Naive thymus-derived CD4-positive, alpha-beta T cell (primary cell): ENCODE results near the gene GATA1. TPM values are rescaled to one million over a fixed set of nuclear protein-coding genes. Genes with fewer than 3 reads are reported as not detected.

Experiments used
- ATAC-seq: fragments of 150-1000 bp; cut with Tn5 transposase; 2 replicates; pipeline ENCODE4 v1.10.0; 2021; ENCODE audit warnings: mild to moderate bottlenecking, moderate library complexity
- CTCF ChIA-PET: fragments of 350-600 bp; sonication (Branson Sonifier 250); formaldehyde crosslinking; loops from one replicate; lab custom pipeline; 2021; ENCODE audit warnings: antibody characterized with exemption; lab: Charles Lee
- POLR2A ChIA-PET: fragments of 350-600 bp; sonication (Branson Sonifier 250); formaldehyde crosslinking; loops from one replicate; lab custom pipeline; 2021; ENCODE audit warnings: antibody characterized with exemption, inconsistent platforms; lab: Charles Lee
- DNase-seq, 9 donors: peaks; one replicate each; pipeline versions ENCODE4 v3.0.0 to v3.0.0-alpha.2; 2020 to 2022; ENCODE audit warnings: mixed read lengths in 1 of 9
- H3K27ac ChIP-seq: one replicate; pipeline ENCODE4 v1.7.0; 2013; ENCODE audit warnings: mild to moderate bottlenecking, low read depth, low read length, moderate library complexity
- H3K27me3 ChIP-seq, 2 donors: one replicate each; pipeline ENCODE4 v1.7.0; 2013; ENCODE audit warnings: low read length in 2 of 2, mild to moderate bottlenecking in 2 of 2, moderate library complexity in 2 of 2; ENCODE audit not compliant: control insufficient read depth in 2 of 2, insufficient read depth in 2 of 2
- H3K36me3 ChIP-seq, 3 experiments: 1 replicate in 2 of 3; 2 replicates in 1 of 3; pipeline ENCODE4 v1.7.0; 2013; ENCODE audit warnings: low read length in 3 of 3, mild to moderate bottlenecking in 3 of 3, moderate library complexity in 1 of 3; ENCODE audit not compliant: insufficient read depth in 3 of 3, control insufficient read depth in 2 of 3
- H3K4me1 ChIP-seq, 2 donors: one replicate each; pipeline ENCODE4 v1.7.0; 2013; ENCODE audit warnings: low read length in 2 of 2, mild to moderate bottlenecking in 2 of 2, moderate library complexity in 1 of 2; ENCODE audit not compliant: control insufficient read depth in 2 of 2, insufficient read depth in 2 of 2
- H3K4me3 ChIP-seq: 2 replicates; pipeline ENCODE4 v1.7.0; 2013; ENCODE audit warnings: mild to moderate bottlenecking, low read length
- H3K9me3 ChIP-seq, 3 experiments: 1 replicate in 2 of 3; 2 replicates in 1 of 3; pipeline ENCODE4 v1.7.0; 2013; ENCODE audit warnings: low read length in 3 of 3; ENCODE audit not compliant: control insufficient read depth in 2 of 3
- H3K27ac Mint-ChIP-seq, 9 donors: one replicate each; pipeline ENCODE4 v1.8.0; 2020 to 2022; ENCODE audit warnings: mixed read lengths in 9 of 9, mild to moderate bottlenecking in 8 of 9, moderate library complexity in 5 of 9, inconsistent platforms in 2 of 9
- H3K27me3 Mint-ChIP-seq, 5 donors: one replicate each; pipeline ENCODE4 v1.8.0; 2021 to 2022; ENCODE audit warnings: mixed read lengths in 5 of 5, mild to moderate bottlenecking in 1 of 5
- H3K36me3 Mint-ChIP-seq, 5 donors: one replicate each; pipeline ENCODE4 v1.8.0; 2020 to 2022; ENCODE audit warnings: mixed read lengths in 5 of 5, mild to moderate bottlenecking in 3 of 5, inconsistent platforms in 1 of 5
- H3K4me1 Mint-ChIP-seq, 7 donors: one replicate each; pipeline ENCODE4 v1.8.0; 2020 to 2022; ENCODE audit warnings: mixed read lengths in 7 of 7, mild to moderate bottlenecking in 3 of 7, inconsistent platforms in 1 of 7
- H3K4me3 Mint-ChIP-seq, 10 donors: one replicate each; pipeline ENCODE4 v1.8.0; 2020 to 2022; ENCODE audit warnings: mild to moderate bottlenecking in 10 of 10, mixed read lengths in 10 of 10, moderate library complexity in 6 of 10, inconsistent platforms in 2 of 10
- H3K9me3 Mint-ChIP-seq, 11 donors: one replicate each; pipeline ENCODE4 v1.8.0; 2020 to 2022; ENCODE audit warnings: mixed read lengths in 11 of 11, mild to moderate bottlenecking in 4 of 11, inconsistent platforms in 1 of 11, moderate library complexity in 1 of 11
- intact Hi-C, 2 donors: fragments of 100-400 bp; cut with micrococcal nuclease; formaldehyde crosslinking; loops; one replicate each; pipeline ENCODE4 v1.15.1; 2023
- polyA plus RNA-seq, 2 donors: library from polyadenylated mRNA; unstranded; fragments of 300-500 nt; fragmentation: Illumina TruSeq; gene quantifications; one replicate each; pipeline ENCODE4 v1.2.3, GENCODE V29; 2021
- total RNA-seq, 6 experiments: library from RNA in 5 of 6; stranded (reverse) in 5 of 6; gene quantifications; 1 replicate in 5 of 6; 2 replicates in 1 of 6; pipeline ENCODE4 v1.2.3 and lab custom pipeline; 2021 to 2026

The GATA1 gene
- total and polyA plus RNA-seq, 7 experiments from 2014 or later = 0.45 to 1.2 TPM; not detected in 5

- intact Hi-C loops = no loop called here
- peaks cover 0 to 7% (median 0%) of the 10 kb centered on the region in 5 donors for H3K27me3 Mint-ChIP-seq
- peak within 1 kb of the TSS in 1 of 9 donors; percentile 63 for H3K27ac Mint-ChIP-seq
- CTCF ChIA-PET = no interaction called here
- H3K4me1 Mint-ChIP-seq = peaks cover 0 to 7% (median 0%) of the 10 kb centered on the region in 7 donors
- peak in 2 of 9 donors; percentile 2 to 20 for DNase-seq
- Histone ChIP-seq H3K27ac (no peak within 1 kb of the TSS), H3K36me3 (no peaks in the 10 kb centered on the region), H3K4me3 (no peak within 1 kb of the TSS), H3K9me3 (no peaks in the 10 kb centered on the region), H3K27me3 (no peaks in the 10 kb centered on the region), H3K4me1 (no peaks in the 10 kb centered on the region)
- POLR2A ChIA-PET = no interaction called here
- H3K36me3 Mint-ChIP-seq = no peaks in the 10 kb centered on the region
- ATAC-seq = no peak
- peaks cover 0 to 3% (median 0%) of the 10 kb centered on the region in 11 donors for H3K9me3 Mint-ChIP-seq
- H3K4me3 Mint-ChIP-seq = peak within 1 kb of the TSS in 1 of 10 donors; percentile 59
Measured at GRCh38 chrX:48761674-48762471, 24.5 kb upstream of the GATA1 start, which contains the start of gene GLOD5. Gene GLOD5, plus strand, starts transcription at chrX:48761747. Its CDS starts 44 bp downstream, at chrX:48761791.

GRCh38 chrX:48769230-48769629 lies 17.2 kb upstream of the GATA1 start:
- POLR2A ChIA-PET = no interaction called here
- Mint-ChIP-seq H3K36me3 (no peaks in the 10 kb centered on the region), H3K9me3 (no peaks in the 10 kb centered on the region), H3K27me3 (peaks cover 0 to 5% (median 0%) of the 10 kb centered on the region in 5 donors), H3K27ac (no peak overlapping the region), H3K4me1 (no peaks in the 10 kb centered on the region), H3K4me3 (no peak overlapping the region)
- Histone ChIP-seq H3K4me3 (no peak overlapping the region), H3K9me3 (no peaks in the 10 kb centered on the region), H3K4me1 (no peaks in the 10 kb centered on the region), H3K27me3 (no peaks in the 10 kb centered on the region), H3K36me3 (no peaks in the 10 kb centered on the region), H3K27ac (no peak overlapping the region)
- CTCF ChIA-PET = no interaction called here
- ATAC-seq (no peak), DNase-seq (no peak)
- intact Hi-C loops = no loop called here

- ATAC-seq (no peak), DNase-seq (no peak)
- H3K9me3 Mint-ChIP-seq = no peaks in the 10 kb centered on the region
- H3K4me3 ChIP-seq = no peak overlapping the region
- no peak overlapping the region for H3K27ac Mint-ChIP-seq
- no peaks in the 10 kb centered on the region for H3K9me3 ChIP-seq
- H3K36me3 ChIP-seq = no peaks in the 10 kb centered on the region
- POLR2A ChIA-PET = no interaction called here
- no peaks in the 10 kb centered on the region for H3K27me3 ChIP-seq
- no peaks in the 10 kb centered on the region for H3K4me1 ChIP-seq
- intact Hi-C loops = no loop called here
- H3K27me3 Mint-ChIP-seq = peaks cover 0 to 4% (median 0%) of the 10 kb centered on the region in 5 donors
- CTCF ChIA-PET = no interaction called here
- no peaks in the 10 kb centered on the region for H3K4me1 Mint-ChIP-seq
- H3K4me3 Mint-ChIP-seq = no peak overlapping the region
- H3K36me3 Mint-ChIP-seq = no peaks in the 10 kb centered on the region
- no peak overlapping the region for H3K27ac ChIP-seq
Measured at GRCh38 chrX:48770296-48770695, 16.1 kb upstream of the GATA1 start.

- Mint-ChIP-seq H3K4me3 (no peak overlapping the region), H3K4me1 (peaks cover 0 to 1% (median 0%) of the 10 kb centered on the region in 7 donors), H3K9me3 (no peaks in the 10 kb centered on the region), H3K27me3 (peaks cover 0 to 12% (median 0%) of the 10 kb centered on the region in 5 donors), H3K36me3 (no peaks in the 10 kb centered on the region), H3K27ac (no peak overlapping the region)
- intact Hi-C loops = no loop called here
- Histone ChIP-seq H3K4me1 (no peaks in the 10 kb centered on the region), H3K27ac (no peak overlapping the region), H3K27me3 (no peaks in the 10 kb centered on the region), H3K36me3 (no peaks in the 10 kb centered on the region), H3K9me3 (no peaks in the 10 kb centered on the region), H3K4me3 (no peak overlapping the region)
- DNase-seq = no peak
- ChIA-PET POLR2A (no interaction called here), CTCF (no interaction called here)
- no peak for ATAC-seq
Measured at GRCh38 chrX:48772602-48773001, 13.8 kb upstream of the GATA1 start.

GRCh38 chrX:48776818-48777439 lies 9.5 kb upstream of the GATA1 start:
- Mint-ChIP-seq H3K4me1 (peaks cover 0 to 3% (median 0%) of the 10 kb centered on the region in 7 donors), H3K27me3 (peaks cover 0 to 20% (median 0%) of the 10 kb centered on the region in 5 donors), H3K4me3 (no peak overlapping the region), H3K27ac (no peak overlapping the region), H3K9me3 (no peaks in the 10 kb centered on the region), H3K36me3 (no peaks in the 10 kb centered on the region)
- no peak for ATAC-seq
- intact Hi-C loops = no loop called here
- POLR2A ChIA-PET = no interaction called here
- Histone ChIP-seq H3K4me1 (no peaks in the 10 kb centered on the region), H3K27me3 (no peaks in the 10 kb centered on the region), H3K36me3 (no peaks in the 10 kb centered on the region), H3K4me3 (no peak overlapping the region), H3K9me3 (no peaks in the 10 kb centered on the region), H3K27ac (no peak overlapping the region)
- CTCF ChIA-PET = no interaction called here
- DNase-seq = no peak

GRCh38 chrX:48779399-48779798 lies 7.0 kb upstream of the GATA1 start:
- Histone ChIP-seq H3K36me3 (no peaks in the 10 kb centered on the region), H3K4me3 (no peak overlapping the region), H3K9me3 (no peaks in the 10 kb centered on the region), H3K4me1 (no peaks in the 10 kb centered on the region), H3K27me3 (no peaks in the 10 kb centered on the region), H3K27ac (no peak overlapping the region)
- no peak overlapping the region for H3K27ac Mint-ChIP-seq
- no peaks in the 10 kb centered on the region for H3K9me3 Mint-ChIP-seq
- ChIA-PET POLR2A (no interaction called here), CTCF (no interaction called here)
- peaks cover 0 to 20% (median 0%) of the 10 kb centered on the region in 5 donors for H3K27me3 Mint-ChIP-seq
- intact Hi-C loops = no loop called here
- no peak overlapping the region for H3K4me3 Mint-ChIP-seq
- peaks cover 0 to 3% (median 0%) of the 10 kb centered on the region in 7 donors for H3K4me1 Mint-ChIP-seq
- ATAC-seq (no peak), DNase-seq (no peak)
- no peaks in the 10 kb centered on the region for H3K36me3 Mint-ChIP-seq
